SK-N-SH treated with all-trans-retinoic acid at 6 μM for 48 hours (cell line): ENCODE data around the gene CACNA1I.

Experiments
- BACH2 ChIP-seq: fragments of 250-450 bp; sonication (Bioruptor Pico); IDR thresholded peaks from 2 replicates; pipeline ENCODE4 v1.9.0; 2021; ENCODE audit warnings: mild to moderate bottlenecking, borderline replicate concordance
- CREB5 ChIP-seq: fragments of 250-450 bp; sonication (Bioruptor Pico); IDR thresholded peaks from 2 replicates; pipeline ENCODE4 v1.5.1; 2020; ENCODE audit warnings: low read depth, mild to moderate bottlenecking, moderate library complexity
- CSDC2 ChIP-seq: fragments of 250-450 bp; sonication (Bioruptor Pico); IDR thresholded peaks from 2 replicates; pipeline ENCODE4 v1.5.0; 2020; ENCODE audit warnings: mild to moderate bottlenecking, moderate library complexity
- CSRNP3 ChIP-seq: fragments of 250-450 bp; sonication (Bioruptor Pico); IDR thresholded peaks from 2 replicates; pipeline ENCODE4 v1.5.1; 2021; ENCODE audit warnings: mild to moderate bottlenecking, moderate library complexity
- GLIS3 ChIP-seq: fragments of 250-450 bp; sonication (Bioruptor Pico); IDR thresholded peaks from 2 replicates; pipeline ENCODE4 v1.5.0; 2020; ENCODE audit warnings: mild to moderate bottlenecking, moderate library complexity
- RARB ChIP-seq: fragments of 250-450 bp; sonication (Bioruptor Pico); IDR thresholded peaks from 2 replicates; pipeline ENCODE4 v1.8.0; 2021; ENCODE audit warnings: mild to moderate bottlenecking, moderate library complexity
- SNAI2 ChIP-seq: fragments of 250-450 bp; sonication (Bioruptor Pico); IDR thresholded peaks from 2 replicates; pipeline ENCODE4 v1.5.0; 2020; ENCODE audit warnings: mild to moderate bottlenecking, moderate library complexity
- TCF4 ChIP-seq: fragments of 250-450 bp; sonication (Bioruptor Pico); IDR thresholded peaks from 2 replicates; pipeline ENCODE4 v1.8.0; 2021; ENCODE audit warnings: mild to moderate bottlenecking, moderate library complexity, borderline replicate concordance
- ZC3H10 ChIP-seq: fragments of 250-450 bp; sonication (Bioruptor Pico); IDR thresholded peaks from 2 replicates; pipeline ENCODE4 v1.5.1; 2021; ENCODE audit warnings: mild to moderate bottlenecking, moderate library complexity
- ZFP30 ChIP-seq: fragments of 450-650 bp; formaldehyde crosslinking; IDR thresholded peaks from 2 replicates; pipeline ENCODE4 v1.5.0; 2022; ENCODE audit warnings: mild to moderate bottlenecking, moderate library complexity
- ZNF565 ChIP-seq: fragments of 450-650 bp; formaldehyde crosslinking; conservative IDR thresholded peaks from 2 replicates; pipeline ENCODE4 v1.5.0; 2020; ENCODE audit warnings: low read depth, mild to moderate bottlenecking, moderate library complexity
- ZNF8 ChIP-seq: fragments of 450-650 bp; formaldehyde crosslinking; IDR thresholded peaks from 2 replicates; pipeline ENCODE4 v1.5.0; 2020; ENCODE audit warnings: mild to moderate bottlenecking, moderate library complexity

GRCh38 chr22:39635719-39636118, 65.2 kb downstream of the CACNA1I start:
- TF ChIP-seq ZC3H10 (CRISPR knock-in tag) (no peak), CREB5 (CRISPR knock-in tag) (no peak), ZFP30 (CRISPR knock-in tag) (no peak), SNAI2 (CRISPR knock-in tag) (no peak), ZNF565 (CRISPR knock-in tag) (no peak), CSRNP3 (CRISPR knock-in tag) (no peak), TCF4 (CRISPR knock-in tag) (no peak), RARB (CRISPR knock-in tag) (no peak), ZNF8 (CRISPR knock-in tag) (no peak), CSDC2 (CRISPR knock-in tag) (no peak), GLIS3 (no peak), BACH2 (CRISPR knock-in tag) (no peak)
